ENCODE measurements around the gene SBF2.

The SBF2 gene

GRCh38 chr11:10004526-10005113 lies 289.4 kb downstream of the SBF2 start:
- DNase-seq, result no peak

GRCh38 chr11:10002221-10002620 lies 291.8 kb downstream of the SBF2 start:
- Histone ChIP-seq H3K4me1 (ENCODE audit: insufficient read depth, low read length) (no peaks in the 10 kb centered on the region), H3K27me3 (ENCODE audit: insufficient read depth, low read length, poor library complexity) (no peaks in the 10 kb centered on the region), H2AFZ (ENCODE audit: low read depth, low read length) (no peak overlapping the region), H3K4me3 (ENCODE audit: low read depth in 1 of 2, low read length in 2 of 2) (no peak overlapping the region), H3K9me3 (ENCODE audit: insufficient read depth, low read length, severe bottlenecking) (no peaks in the 10 kb centered on the region), H3K27ac (ENCODE audit: low read length) (no peak overlapping the region), H3K79me2 (ENCODE audit: insufficient read depth, low read length) (no peaks in the 10 kb centered on the region), H4K20me1 (ENCODE audit: insufficient read depth, low read length) (no peaks in the 10 kb centered on the region), H3K36me3 (ENCODE audit: insufficient read depth, low read length) (no peaks in the 10 kb centered on the region), H3K4me2 (ENCODE audit: insufficient read depth, low read length) (no peak overlapping the region), H3K9ac (ENCODE audit: low read depth, low read length) (no peak overlapping the region)
- TF ChIP-seq CTCF (IDR thresholded peaks at IDR 0.05; ENCODE audit: borderline replicate concordance, extremely low read depth, low read length, poor library complexity, severe bottlenecking) (no peak), EZH2 (IDR thresholded peaks at IDR 0.05; ENCODE audit: borderline replicate concordance, low read depth, low read length, severe bottlenecking) (no peak)
- DNase-seq (no peak), ATAC-seq (ENCODE audit: insufficient read depth, low read depth) (no peak)

More at GRCh38 chr11:10004526-10005113, 289.4 kb downstream of the SBF2 start:
- H3K36me3 ChIP-seq (ENCODE audit: insufficient read depth, low read length), result no peaks in the 10 kb centered on the region
- no peak overlapping the region for H3K27ac ChIP-seq (ENCODE audit: low read length)
- no peaks in the 10 kb centered on the region for H3K27me3 ChIP-seq (ENCODE audit: insufficient read depth, low read length, poor library complexity)
- ATAC-seq (ENCODE audit: insufficient read depth, low read depth), result no peak
- no peaks in the 10 kb centered on the region for H3K79me2 ChIP-seq (ENCODE audit: insufficient read depth, low read length)
- no peak overlapping the region for H2AFZ ChIP-seq (ENCODE audit: low read depth, low read length)
- no peak overlapping the region for H3K4me3 ChIP-seq (ENCODE audit: low read depth in 1 of 2, low read length in 2 of 2)
- no peak overlapping the region for H3K4me2 ChIP-seq (ENCODE audit: insufficient read depth, low read length)
- no peaks in the 10 kb centered on the region for H4K20me1 ChIP-seq (ENCODE audit: insufficient read depth, low read length)
- H3K9me3 ChIP-seq (ENCODE audit: insufficient read depth, low read length, severe bottlenecking), result peaks cover 12% of the 10 kb centered on the region
- H3K4me1 ChIP-seq (ENCODE audit: insufficient read depth, low read length), result no peaks in the 10 kb centered on the region
- H3K9ac ChIP-seq (ENCODE audit: low read depth, low read length), result no peak overlapping the region
- TF ChIP-seq EZH2 (IDR thresholded peaks at IDR 0.05; ENCODE audit: borderline replicate concordance, low read depth, low read length, severe bottlenecking), result no peak
- TF ChIP-seq CTCF (IDR thresholded peaks at IDR 0.05; ENCODE audit: borderline replicate concordance, extremely low read depth, low read length, poor library complexity, severe bottlenecking), result no peak

GRCh38 chr11:9992306-9992705 lies 301.7 kb downstream of the SBF2 start:
- H3K4me1 ChIP-seq (ENCODE audit: insufficient read depth, low read length), result no peaks in the 10 kb centered on the region
- H3K4me3 ChIP-seq (ENCODE audit: low read depth in 1 of 2, low read length in 2 of 2), result no peak overlapping the region
- no peak for TF ChIP-seq EZH2 (IDR thresholded peaks at IDR 0.05; ENCODE audit: borderline replicate concordance, low read depth, low read length, severe bottlenecking)
- TF ChIP-seq CTCF (IDR thresholded peaks at IDR 0.05; ENCODE audit: borderline replicate concordance, extremely low read depth, low read length, poor library complexity, severe bottlenecking), result no peak
- DNase-seq (no peak), ATAC-seq (ENCODE audit: insufficient read depth, low read depth) (no peak)
- H3K36me3 ChIP-seq (ENCODE audit: insufficient read depth, low read length), result peaks cover 11% of the 10 kb centered on the region
- H2AFZ ChIP-seq (ENCODE audit: low read depth, low read length), result no peak overlapping the region
- H3K79me2 ChIP-seq (ENCODE audit: insufficient read depth, low read length), result no peaks in the 10 kb centered on the region
- no peak overlapping the region for H3K4me2 ChIP-seq (ENCODE audit: insufficient read depth, low read length)
- no peak overlapping the region for H3K9ac ChIP-seq (ENCODE audit: low read depth, low read length)
- H3K27ac ChIP-seq (ENCODE audit: low read length), result no peak overlapping the region
- H3K27me3 ChIP-seq (ENCODE audit: insufficient read depth, low read length, poor library complexity), result no peaks in the 10 kb centered on the region
- H3K9me3 ChIP-seq (ENCODE audit: insufficient read depth, low read length, severe bottlenecking), result no peaks in the 10 kb centered on the region
- H4K20me1 ChIP-seq (ENCODE audit: insufficient read depth, low read length), result no peaks in the 10 kb centered on the region
